HG03135 (cell line): Measurements from ENCODE around the gene TRAF3.
"Not testable (repeated sequence)": the region's sequence is repeated elsewhere in the genome, so short reads cannot be mapped to it uniquely, and the experiment has no call there.

Experiments
- ATAC-seq: cut with Tn5 transposase; IDR thresholded peaks from one replicate; pipeline ENCODE4 v1.9.1; 2021; ENCODE audit warnings: mild to moderate bottlenecking, moderate library complexity; ENCODE audit not compliant: unreplicated experiment

TRAF3 gene

GRCh38 chr14:102857444-102857843 lies 80.2 kb downstream of the TRAF3 start:
- ATAC-seq = no peak

- no peak for ATAC-seq
Observed at GRCh38 chr14:102859911-102860310, 82.7 kb downstream of the TRAF3 start.

GRCh38 chr14:102862154-102862773 lies 85.0 kb downstream of the TRAF3 start:
- no peak for ATAC-seq

- ATAC-seq = no peak
Observed at GRCh38 chr14:102863381-102863780, 86.1 kb downstream of the TRAF3 start.

GRCh38 chr14:102865916-102866315 lies 88.7 kb downstream of the TRAF3 start:
- not testable (repeated sequence) for ATAC-seq

- ATAC-seq = no peak
Observed at GRCh38 chr14:102866982-102867761, 89.9 kb downstream of the TRAF3 start.

GRCh38 chr14:102867826-102868580 lies 90.8 kb downstream of the TRAF3 start:
- no peak for ATAC-seq

GRCh38 chr14:102868956-102869547 lies 91.8 kb downstream of the TRAF3 start:
- no peak for ATAC-seq

GRCh38 chr14:102870246-102870645 lies 93.0 kb downstream of the TRAF3 start:
- ATAC-seq = no peak

GRCh38 chr14:102870994-102871831 lies 94.0 kb downstream of the TRAF3 start:
- no peak for ATAC-seq

GRCh38 chr14:102872020-102872419 lies 94.8 kb downstream of the TRAF3 start:
- no peak for ATAC-seq

- no peak for ATAC-seq
Observed at GRCh38 chr14:102873131-102873530, 95.9 kb downstream of the TRAF3 start.

GRCh38 chr14:102873546-102874061 lies 96.4 kb downstream of the TRAF3 start:
- ATAC-seq = no peak

- no peak for ATAC-seq
Observed at GRCh38 chr14:102875652-102876051, 98.4 kb downstream of the TRAF3 start.

GRCh38 chr14:102877511-102877910 lies 100.3 kb downstream of the TRAF3 start:
- not testable (repeated sequence) for ATAC-seq

GRCh38 chr14:102878174-102878969 lies 101.1 kb downstream of the TRAF3 start:
- no peak for ATAC-seq

GRCh38 chr14:102878970-102879460 lies 101.8 kb downstream of the TRAF3 start:
- ATAC-seq = no peak

GRCh38 chr14:102882226-102882906 lies 105.1 kb downstream of the TRAF3 start:
- no peak for ATAC-seq

- no peak for ATAC-seq
Observed at GRCh38 chr14:102883089-102883541, 105.9 kb downstream of the TRAF3 start.
